HG02973 (cell line): ENCODE data around the gene NPFFR1.
"Not testable (repeated sequence)": the region's sequence is repeated elsewhere in the genome, so short reads cannot be mapped to it uniquely, and the experiment has no call there.

Experiments used
- ATAC-seq: cut with Tn5 transposase; IDR thresholded peaks from one replicate; pipeline ENCODE4 v1.9.1; 2021; ENCODE audit warnings: moderate library complexity; ENCODE audit not compliant: unreplicated experiment

NPFFR1 gene

DNA sequence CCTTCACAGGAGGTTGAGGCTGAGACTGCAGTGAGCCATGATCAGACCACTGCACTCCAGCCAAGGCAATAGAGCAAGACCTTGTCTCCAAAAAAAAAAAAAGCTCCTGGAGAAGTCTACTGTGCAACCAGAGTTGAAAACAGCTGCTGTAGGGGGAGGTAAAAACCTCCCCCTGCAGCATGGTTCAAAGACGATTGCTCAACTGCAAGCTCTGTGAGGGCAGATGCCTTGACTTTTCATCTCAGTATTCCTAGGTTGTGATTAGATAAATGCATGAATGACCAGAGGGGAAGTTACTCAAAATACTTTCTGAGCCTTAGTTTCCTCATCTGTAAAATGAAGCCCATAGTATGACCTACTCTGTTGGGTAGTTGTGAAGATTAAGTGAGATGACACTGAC is 25.6 kb downstream of the NPFFR1 start:
- ATAC-seq: no peak

DNA sequence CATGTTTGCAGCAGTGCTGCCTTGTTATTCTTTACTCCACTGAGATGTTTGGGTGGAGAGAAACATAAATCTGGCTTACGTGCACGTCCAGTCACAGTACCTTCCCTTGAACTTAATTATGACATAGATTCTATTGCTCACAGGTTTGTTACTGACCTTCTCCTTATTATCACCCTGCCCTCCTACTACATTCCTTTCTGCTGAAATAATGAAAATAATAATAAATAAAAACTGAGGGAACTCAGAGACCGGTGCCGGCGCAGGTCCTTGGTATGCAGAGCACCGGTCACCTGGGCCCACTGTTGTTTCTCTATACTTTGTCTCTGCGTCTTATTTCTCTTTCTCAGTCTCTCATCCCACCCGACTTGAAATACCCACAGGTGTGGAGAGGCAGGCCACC is 26.0 kb downstream of the NPFFR1 start:
- not testable (repeated sequence) for ATAC-seq

DNA sequence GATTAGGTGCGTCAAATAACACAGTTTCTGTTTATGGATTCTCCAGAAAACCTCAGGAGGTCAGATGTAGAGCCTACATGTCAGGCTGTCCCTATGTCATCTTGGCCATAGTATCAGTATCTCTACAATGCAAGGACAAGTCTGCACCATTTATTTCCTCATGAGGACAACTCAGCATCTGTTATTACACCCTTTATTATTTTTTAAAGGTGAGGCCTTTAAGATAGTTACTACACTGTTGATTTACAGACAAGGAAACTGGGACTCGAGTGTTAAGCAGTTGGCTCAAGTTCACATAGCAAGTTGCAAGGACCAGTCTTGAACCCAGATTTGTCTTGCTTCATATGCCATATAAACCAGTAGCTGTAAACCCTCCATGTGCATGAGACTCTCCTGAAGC is 27.3 kb downstream of the NPFFR1 start:
- ATAC-seq: no peak

DNA sequence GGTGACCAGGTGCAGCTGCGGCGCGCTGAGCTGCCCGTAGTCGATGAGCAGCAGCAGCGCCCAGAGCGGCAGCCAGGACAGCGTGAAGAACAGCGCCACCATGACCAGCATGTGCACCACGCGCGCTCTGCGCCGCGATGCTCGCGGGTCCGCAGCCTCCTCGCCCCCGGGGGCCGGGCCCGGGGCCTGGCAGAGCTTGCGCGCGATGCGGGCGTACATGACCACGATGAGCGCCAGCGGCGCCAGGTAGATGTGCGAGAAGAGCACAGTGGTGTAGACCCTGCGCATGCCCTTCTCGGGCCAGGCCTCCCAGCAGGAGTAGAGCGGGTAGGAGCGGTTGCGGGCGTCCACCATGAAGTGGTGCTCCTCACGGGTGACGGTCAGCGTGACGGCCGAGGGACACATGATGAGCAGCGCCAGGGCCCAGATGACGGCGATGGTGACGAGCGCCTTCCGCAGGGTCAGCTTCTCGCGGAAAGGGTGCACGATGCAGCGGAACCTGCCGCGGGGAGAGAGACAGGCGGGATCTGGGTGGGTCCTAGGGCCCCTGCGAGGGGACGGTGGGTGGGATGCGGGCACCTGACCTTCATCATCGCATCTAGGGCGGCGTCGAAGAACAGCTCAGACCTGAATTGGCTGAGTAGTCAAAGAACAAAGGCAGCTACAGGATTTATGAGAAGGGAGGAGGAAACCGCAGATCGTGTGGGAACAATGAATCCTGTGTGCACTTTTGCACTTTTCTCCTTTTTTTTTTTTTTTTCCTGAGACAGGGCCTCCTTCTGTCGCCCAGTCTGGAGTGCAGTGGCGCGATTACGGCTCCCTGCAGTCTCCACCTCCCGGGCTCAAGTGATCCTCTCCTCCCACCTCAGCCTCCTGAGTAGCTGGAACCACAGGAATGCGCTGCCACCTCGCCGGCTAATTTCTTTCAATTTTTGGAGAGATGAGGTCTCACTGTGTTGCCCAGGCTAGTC is 28.2 kb downstream of the NPFFR1 start:
- no peak for ATAC-seq

DNA sequence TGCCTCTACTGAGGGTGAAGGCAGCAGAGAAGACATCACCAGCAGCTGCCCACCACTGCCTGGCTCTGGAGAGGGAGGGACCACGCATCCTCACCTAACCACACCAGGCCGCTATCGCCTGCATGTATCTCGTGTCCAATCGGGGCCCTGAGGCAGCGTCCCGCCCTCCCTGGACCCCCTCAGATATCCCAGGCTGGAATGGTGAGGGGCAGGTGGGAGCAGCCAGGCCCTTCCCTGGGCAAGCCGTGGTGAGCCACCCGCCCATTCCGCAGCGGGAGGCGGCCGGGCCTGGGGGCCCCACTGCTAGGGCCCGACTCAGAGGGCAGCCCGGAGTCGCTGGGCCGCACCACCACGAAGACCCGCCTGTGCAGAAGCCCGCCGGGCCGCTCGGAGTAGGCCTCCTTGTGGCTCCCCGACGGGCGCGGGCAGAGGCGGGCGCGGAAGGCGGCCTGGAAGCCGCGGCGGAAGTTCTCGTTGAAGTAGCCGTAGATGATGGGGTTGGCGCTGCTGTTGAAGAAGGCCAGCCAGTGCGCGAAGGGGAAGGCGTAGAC is 29.0 kb downstream of the NPFFR1 start:
- ATAC-seq: no peak

DNA sequence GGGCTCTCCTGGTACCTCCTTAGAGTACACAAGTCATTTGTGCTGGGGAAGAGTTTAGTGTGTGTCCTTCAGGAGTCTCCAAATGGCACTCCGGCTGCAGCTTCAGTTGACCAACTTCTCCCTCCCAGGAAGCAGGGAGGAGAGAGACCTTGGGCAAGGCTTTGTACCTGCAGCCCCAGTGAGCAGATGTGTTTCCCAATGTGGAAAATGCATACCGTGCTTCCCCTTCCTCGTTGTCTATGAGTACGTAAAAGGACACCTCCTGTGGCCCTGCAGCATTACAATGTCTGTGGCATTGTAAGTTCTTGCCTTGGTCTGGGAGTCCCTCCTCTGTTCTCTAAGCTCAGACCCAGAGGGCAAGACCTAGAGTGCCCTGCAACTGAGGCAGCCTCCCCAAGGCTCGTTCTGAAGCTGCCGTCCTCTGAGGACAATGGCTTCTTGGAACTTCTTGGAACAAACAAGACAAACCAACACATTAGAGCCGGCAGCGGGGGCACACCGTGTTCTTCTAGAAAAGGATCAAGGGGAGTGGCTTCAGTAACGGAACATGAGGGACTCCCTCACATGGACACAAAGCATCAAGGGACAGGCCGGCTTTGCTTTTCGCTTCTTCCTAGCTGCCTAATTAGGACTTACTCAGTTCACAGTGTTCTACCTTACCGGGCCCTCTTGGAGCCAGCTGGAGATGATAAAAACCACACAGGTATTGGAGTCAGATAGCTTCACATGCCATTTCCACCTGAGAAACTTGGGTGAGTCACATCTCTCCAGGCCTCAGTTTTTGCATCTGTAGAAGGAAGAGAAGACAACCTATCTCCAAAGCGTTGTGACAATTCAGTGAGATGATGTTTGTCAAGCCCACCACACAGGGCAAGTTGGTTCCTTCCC is 29.7 kb downstream of the NPFFR1 start:
- no peak for ATAC-seq

DNA sequence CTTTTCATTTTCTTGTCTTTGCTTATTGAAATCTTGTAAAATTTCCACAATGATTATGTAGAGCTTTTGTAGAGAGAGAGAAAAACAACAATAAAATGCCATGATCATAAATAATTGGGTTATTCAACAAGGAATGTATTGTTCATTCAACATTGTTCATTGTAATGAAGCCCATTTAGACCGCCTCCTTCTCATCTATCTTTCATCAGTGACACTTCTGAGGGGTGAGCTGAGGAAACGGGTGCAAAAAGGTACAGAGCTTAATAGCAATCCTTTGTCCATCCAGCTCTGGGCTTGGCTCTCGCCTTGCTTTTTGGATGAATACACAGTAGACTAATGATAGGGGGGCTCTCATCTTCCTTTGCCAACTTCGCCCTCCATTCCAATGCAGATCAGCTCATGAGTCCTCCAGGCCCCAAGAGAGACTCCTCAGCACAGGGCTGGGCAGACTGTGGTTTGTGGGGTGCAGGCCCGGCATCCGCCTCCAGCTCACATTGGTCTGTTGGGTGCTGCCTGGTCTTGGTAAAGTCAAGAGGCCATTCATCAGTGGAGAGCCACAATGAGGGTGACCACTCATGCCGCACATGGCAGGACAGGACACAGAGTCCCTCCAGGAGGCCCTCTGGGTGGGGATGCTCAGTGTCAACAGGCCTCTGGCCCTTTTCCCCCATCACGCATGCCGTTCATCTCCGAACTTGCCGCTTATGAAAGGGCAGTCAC is 32.7 kb downstream of the NPFFR1 start:
- ATAC-seq: no peak

DNA sequence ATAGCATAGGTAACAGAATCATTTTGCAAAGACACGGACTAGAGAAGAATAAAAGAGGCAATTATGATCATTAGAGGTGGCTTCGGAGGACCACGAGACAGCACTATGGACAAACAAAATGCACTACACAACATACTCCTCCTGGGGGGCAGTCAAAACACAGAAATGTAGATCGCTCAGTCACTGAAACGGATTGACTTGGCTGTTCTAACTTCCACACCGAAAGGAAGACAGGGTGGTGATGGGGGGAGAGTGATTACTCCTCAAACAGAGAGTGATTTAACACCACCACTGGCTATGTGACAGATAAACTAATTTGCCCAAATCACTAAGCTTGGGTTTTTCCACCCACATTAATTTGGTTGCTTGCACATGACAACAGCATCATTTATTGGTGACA is 36.4 kb downstream of the NPFFR1 start:
- no peak for ATAC-seq

DNA sequence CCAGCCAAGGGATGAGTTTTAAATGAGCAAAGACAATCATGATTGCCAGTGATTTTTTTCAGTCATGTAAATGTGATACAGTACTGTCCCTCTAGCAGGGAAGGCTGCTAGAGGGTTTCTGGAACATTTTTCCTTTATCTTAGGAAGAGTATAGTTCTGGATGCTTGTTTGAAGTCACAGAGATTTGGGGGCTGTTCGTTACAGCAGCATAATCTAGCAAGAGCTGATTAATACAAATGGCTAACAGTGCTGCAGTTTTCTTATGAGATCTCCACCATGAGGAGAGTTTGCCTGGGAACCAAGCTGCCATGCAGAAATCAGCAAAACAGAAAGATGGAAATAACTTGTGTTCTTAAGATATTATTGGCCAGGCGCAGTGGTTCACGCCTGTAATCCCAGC is 42.7 kb downstream of the NPFFR1 start:
- ATAC-seq: no peak

DNA sequence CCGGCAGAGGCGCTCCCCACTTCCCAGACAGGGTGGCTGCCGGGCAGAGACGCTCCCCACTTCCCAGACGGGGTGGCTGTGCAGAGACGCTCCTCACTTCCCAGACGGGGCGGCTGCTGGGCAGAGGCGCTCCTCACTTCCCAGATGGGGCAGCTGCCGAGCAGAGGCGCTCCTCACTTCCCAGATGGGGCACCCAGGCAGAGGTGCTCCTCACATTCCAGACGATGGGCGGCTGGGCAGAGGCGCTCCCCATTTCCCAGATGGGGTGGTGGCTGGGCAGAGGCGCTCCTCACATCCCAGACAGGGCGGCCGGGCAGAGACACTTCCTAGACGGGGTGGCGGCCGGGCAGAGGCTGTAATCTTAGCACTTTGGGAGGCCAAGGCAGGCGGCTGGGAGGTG is 43.8 kb downstream of the NPFFR1 start:
- ATAC-seq: not testable (repeated sequence)

DNA sequence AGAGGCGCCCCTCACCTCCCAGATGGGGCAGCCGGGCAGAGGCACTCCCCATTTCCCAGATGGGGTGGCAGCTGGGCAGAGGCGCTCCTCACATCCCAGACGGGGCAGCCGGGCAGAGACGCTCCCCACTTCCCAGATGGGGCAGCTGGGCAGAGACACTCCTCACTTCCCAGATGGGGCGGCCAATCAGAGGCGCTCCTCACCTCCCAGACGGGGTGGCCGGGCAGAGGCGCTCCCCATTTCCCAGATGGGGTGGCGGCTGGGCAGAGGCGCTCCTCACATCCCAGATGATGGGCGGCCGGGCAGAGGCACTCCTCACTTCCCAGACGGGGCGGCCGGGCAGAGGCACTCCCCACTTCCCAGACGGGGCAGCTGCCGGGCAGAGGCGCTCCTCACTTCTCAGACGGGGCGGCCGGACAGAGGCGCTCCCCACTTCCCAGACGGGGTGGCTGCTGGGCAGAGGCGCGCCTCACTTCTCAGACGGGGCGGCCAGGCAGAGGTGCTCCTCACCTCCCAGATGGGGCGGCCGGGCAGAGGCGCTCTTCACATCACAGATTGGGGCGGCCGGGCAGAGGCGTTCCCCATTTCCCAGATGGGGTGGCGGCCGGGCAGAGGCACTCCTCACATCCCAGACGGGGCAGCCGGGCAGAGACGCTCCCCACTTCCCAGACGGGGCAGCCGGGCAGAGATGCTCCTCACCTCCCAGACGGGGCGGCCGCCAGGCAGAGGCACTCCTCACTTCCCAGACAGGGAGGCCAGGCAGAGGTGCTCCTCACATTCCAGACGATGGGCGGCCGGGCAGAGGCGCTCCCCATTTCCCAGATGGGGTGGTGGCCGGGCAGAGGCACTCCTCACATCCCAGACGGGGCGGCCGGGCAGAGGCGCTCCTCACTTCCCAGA is 44.5 kb downstream of the NPFFR1 start:
- ATAC-seq: not testable (repeated sequence)

DNA sequence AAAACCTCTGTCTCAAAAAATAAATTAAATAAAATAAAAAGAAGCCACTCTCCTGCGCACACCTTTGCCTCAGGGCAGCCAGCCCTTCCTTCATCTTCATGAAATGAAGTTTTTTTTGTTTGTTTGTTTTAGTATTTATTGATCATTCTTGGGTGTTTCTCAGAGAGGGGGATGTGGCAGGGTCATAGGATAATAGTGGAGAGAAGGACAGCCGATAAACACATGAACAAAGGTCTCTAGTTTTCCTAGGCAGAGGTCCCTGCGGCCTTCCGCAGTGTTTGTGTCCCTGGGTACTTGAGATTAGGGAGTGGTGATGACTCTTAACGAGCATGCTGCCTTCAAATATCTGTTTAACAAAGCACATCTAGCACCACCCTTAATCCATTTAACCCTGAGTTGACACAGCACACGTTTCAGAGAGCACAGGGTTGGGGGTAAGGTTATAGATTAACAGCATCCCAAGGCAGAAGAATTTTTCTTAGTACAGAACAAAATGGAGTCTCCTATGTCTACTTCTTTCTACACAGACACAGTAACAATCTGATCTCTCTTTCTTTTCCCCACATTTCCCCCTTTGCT is 45.8 kb downstream of the NPFFR1 start:
- ATAC-seq: not testable (repeated sequence)

DNA sequence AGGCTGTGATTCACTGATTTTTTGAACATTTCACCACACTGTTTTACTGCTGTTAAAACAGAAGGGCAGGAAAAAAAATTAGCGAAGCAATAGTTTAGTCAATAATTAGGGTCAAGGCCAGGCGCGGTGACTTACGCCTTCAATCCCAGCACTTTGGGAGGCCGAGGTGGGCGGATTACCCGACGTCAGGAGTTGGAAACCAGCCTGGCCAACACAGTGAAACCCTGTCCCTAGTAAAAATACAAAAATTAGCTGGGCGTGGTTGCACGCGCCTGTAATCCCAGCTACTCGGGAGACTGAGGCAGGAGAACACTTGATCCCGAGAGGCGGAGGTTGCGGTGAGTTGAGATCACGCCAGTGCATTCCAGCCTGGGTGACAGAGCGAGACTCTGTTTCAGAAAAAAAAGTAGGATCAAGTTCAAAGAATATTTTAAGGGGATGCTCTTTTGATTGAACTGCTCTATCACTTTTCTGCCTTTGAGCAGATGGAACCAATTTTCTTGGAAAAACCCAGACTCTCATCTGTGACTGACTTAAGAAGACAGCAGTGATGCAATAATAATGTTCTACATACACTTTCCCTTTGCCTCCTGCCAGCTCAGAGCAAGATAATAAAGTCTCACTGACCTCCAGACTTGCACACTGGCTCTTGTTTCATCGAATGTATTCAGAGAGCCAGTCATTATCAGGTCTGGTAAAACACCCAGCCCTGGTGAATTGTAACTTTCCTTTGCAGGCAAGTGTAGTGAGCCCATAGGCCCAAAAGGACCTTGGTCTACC is 48.9 kb downstream of the NPFFR1 start:
- no peak for ATAC-seq

DNA sequence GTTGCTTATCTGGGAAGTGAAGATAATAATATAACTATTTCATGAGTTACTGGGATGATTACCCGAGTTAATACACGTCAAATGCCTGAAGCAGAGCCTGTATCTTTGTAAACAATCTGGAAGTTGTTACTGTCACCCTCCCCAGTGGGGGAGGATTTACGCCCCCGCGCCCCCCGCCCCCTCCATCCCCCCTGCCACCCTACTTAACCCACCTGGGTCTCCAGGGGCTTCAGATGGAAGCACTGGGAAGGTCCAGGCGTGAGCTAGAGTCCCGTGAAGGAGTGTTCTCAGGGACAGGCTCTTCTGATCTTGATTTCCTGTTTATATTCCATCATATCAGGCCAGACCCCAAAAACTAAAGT is 49.9 kb downstream of the NPFFR1 start:
- no peak for ATAC-seq

DNA sequence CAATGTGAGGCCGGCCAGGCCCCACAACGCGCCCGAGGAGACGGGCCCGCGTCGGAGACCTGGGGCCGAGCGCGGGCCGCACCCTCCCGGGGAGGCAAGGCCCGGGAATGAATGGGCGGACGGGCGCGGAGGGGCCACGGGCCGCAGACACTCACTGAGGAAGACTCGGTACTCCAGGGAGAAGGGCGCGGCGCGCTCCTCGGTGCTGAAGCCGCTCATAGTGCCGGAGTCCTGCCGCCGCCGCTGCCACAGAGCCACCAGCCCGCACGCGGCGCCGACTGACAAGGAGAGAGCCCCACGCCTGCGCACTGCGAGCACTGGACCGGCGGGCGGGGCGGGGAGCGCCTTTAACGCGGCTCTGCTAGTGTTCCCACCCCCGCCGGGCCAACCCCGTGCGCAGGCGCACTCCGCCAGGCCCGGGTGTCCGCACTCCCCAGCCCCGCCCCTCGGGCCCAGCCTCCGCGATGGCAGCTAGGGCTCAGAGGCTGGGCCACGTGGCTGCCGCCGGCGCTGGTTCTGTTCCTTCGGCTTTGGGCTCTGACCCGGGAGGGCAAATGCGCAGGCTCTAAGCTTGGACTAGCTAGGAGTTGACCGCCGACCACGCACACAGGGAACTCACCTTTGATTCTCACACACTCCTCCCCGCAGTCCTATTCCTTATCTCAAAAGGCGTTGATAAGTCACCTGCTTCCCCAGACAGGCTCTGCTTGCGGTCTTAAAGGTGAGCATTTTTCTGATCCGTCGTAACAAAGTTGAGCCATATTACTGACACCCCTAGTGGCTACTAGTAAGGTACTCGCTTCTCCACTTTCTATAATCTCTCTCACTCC is 50.5 kb downstream of the NPFFR1 start, which contains the start of gene PPA1:
Gene PPA1, minus strand, starts transcription at position 321 of the 830 bp plus-strand sequence. Its CDS starts 102 bp downstream, at position 219.
- ATAC-seq: peak; percentile 76

DNA sequence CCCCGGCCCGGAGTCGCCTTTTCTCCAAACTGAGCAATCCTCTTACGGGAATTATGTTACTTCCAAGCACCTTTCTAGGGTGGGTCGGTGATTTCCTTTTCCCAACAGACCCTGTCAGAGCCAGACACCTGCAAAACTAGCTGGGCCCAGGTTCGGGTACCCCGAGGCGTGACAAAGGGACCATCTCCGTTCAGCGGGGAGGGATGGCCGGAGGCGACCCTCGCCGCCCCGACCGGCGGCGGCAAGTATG is 51.0 kb downstream of the NPFFR1 start:
- no peak for ATAC-seq

DNA sequence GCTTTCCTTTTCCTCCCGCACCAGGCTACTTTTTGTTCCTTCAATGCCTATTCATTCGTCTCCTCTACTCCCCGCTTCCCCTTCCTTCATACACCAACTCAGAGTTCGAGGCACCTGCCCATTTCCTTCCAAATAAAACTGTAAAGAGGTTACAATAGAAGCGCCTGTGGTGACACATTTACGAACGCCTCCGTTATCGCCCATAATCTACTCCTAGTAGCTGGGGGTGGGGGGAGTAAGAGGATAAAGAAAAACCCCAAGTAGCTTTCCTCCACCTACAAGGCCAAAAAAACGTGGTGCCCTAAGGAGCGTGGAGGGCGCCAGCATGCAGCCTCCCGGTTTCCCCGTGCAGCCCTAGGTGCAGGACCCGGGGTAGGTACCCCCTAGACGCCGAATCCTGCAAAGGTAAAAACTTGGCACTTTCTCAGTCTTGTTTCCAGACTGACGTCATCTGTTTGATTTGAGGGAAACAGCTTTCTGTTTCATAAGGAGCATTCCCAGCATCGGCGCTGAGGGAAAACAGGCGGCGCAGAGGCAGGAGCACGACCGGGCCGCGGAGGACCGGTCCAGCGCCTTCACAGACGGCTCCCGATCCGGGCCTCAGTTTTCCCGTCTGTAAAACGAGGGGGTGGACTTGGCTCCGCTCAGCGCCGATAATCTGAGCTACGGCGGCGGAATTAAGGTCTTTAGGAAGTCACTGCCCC is 51.5 kb downstream of the NPFFR1 start:
- no peak for ATAC-seq
